DOHH2 (cell line): Measurements from ENCODE around the gene RAP1GAP.

Source experiments
- H3F3A ChIP-seq: fragments of 200-600 bp; sonication (generic), shearing (Covaris generic); 2 replicates; pipeline ENCODE4 v1.6.0; 2016; ENCODE audit warnings: antibody characterized with exemption, mild to moderate bottlenecking; ENCODE audit not compliant: control insufficient read depth, insufficient read depth
- H3K27ac ChIP-seq: fragments of 200-600 bp; sonication (generic); 2 replicates; pipeline ENCODE4 v1.5.1; 2014; ENCODE audit warnings: low read depth, mild to moderate bottlenecking, low read length, moderate library complexity
- H3K27me3 ChIP-seq: fragments of 200-600 bp; sonication (generic); 2 replicates; pipeline ENCODE4 v1.6.1; 2014; ENCODE audit warnings: mild to moderate bottlenecking, low read length, mixed read lengths; ENCODE audit not compliant: control insufficient read depth
- H3K36me3 ChIP-seq: fragments of 200-600 bp; sonication (generic); 2 replicates; pipeline ENCODE4 v1.6.1; 2014; ENCODE audit warnings: mild to moderate bottlenecking, low read length, moderate library complexity, mixed read lengths; ENCODE audit not compliant: control insufficient read depth
- H3K4me1 ChIP-seq: fragments of 200-600 bp; sonication (generic); 2 replicates; pipeline ENCODE4 v1.6.1; 2014; ENCODE audit warnings: mild to moderate bottlenecking, low read length, mixed read lengths; ENCODE audit not compliant: control insufficient read depth
- H3K4me2 ChIP-seq: fragments of 200-600 bp; sonication (generic); 2 replicates; pipeline ENCODE4 v1.6.0; 2014; ENCODE audit warnings: mild to moderate bottlenecking, low read length, moderate library complexity
- H3K4me3 ChIP-seq: fragments of 200-600 bp; sonication (generic); 2 replicates; pipeline ENCODE4 v1.5.1; 2014; ENCODE audit warnings: mild to moderate bottlenecking, low read length, mixed read lengths
- H3K79me2 ChIP-seq: fragments of 200-600 bp; sonication (generic); 2 replicates; pipeline ENCODE4 v1.6.1; 2014; ENCODE audit warnings: mild to moderate bottlenecking, low read length, mixed read lengths; ENCODE audit not compliant: control insufficient read depth
- H3K9me2 ChIP-seq: fragments of 200-600 bp; sonication (generic); replicated peaks from 2 replicates; pipeline ENCODE4 v1.6.1; 2014; ENCODE audit warnings: mild to moderate bottlenecking, low read length, mixed read lengths; ENCODE audit not compliant: control insufficient read depth
- H3K9me3 ChIP-seq: fragments of 200-600 bp; sonication (generic); 2 replicates; pipeline ENCODE4 v1.6.1; 2014; ENCODE audit warnings: antibody characterized with exemption, low read length, mixed read lengths; ENCODE audit not compliant: control insufficient read depth, insufficient read depth
- H4K20me1 ChIP-seq: fragments of 200-600 bp; sonication (generic); 2 replicates; pipeline ENCODE4 v1.6.0; 2014; ENCODE audit warnings: low read depth, mild to moderate bottlenecking, antibody characterized with exemption, low read length, moderate library complexity; ENCODE audit not compliant: control insufficient read depth, insufficient read depth
- EZH2phosphoT487 ChIP-seq: fragments of 200-600 bp; sonication (generic); IDR thresholded peaks from 2 replicates; pipeline ENCODE4 v1.6.1; 2017; ENCODE audit warnings: borderline replicate concordance, mild to moderate bottlenecking, antibody characterized with exemption, low read length, moderate library complexity, mixed read lengths
- TF ChIP-seq, protein P1 (sequence below): fragments of 200-600 bp; sonication (generic); IDR thresholded peaks from one replicate; pipeline ENCODE4 v1.5.1; 2014; ENCODE audit warnings: antibody characterized with exemption, mild to moderate bottlenecking, low read depth, low read length; ENCODE audit not compliant: poor library complexity, severe bottlenecking

The RAP1GAP gene

DNA sequence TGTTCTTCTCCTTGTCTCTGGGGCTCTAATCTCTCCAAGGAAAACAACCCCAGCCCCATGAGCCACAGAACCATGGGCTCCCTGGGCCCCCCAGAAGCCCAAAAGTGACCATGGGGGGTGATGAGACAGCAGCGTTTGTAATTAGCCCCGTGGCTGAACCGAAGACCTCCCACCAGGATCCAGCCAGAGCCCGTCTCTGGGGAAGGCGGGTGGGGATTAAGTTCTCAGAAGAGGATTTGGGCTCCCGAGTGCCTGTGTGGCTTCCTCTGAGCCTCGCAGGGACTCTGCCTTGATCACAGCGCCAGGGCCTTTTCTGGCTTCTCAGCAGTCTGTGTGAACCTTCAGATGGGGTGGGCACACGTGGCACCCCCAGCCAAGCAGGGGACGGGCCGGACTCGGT is 82.9 kb downstream of the RAP1GAP start:
- Histone ChIP-seq H3K9me3 (no peaks in the 10 kb centered on the region), H4K20me1 (no peaks in the 10 kb centered on the region), H3K4me2 (no peak overlapping the region), H3K27me3 (no peaks in the 10 kb centered on the region), H3K27ac (no peak overlapping the region), H3K4me3 (no peak overlapping the region), H3K79me2 (no peaks in the 10 kb centered on the region), H3K36me3 (no peaks in the 10 kb centered on the region), H3K9me2 (no peaks in the 10 kb centered on the region), H3F3A (no peaks in the 10 kb centered on the region), H3K4me1 (no peaks in the 10 kb centered on the region)
- no peak for TF ChIP-seq EZH2phosphoT487
- TF ChIP-seq, protein P1, sequence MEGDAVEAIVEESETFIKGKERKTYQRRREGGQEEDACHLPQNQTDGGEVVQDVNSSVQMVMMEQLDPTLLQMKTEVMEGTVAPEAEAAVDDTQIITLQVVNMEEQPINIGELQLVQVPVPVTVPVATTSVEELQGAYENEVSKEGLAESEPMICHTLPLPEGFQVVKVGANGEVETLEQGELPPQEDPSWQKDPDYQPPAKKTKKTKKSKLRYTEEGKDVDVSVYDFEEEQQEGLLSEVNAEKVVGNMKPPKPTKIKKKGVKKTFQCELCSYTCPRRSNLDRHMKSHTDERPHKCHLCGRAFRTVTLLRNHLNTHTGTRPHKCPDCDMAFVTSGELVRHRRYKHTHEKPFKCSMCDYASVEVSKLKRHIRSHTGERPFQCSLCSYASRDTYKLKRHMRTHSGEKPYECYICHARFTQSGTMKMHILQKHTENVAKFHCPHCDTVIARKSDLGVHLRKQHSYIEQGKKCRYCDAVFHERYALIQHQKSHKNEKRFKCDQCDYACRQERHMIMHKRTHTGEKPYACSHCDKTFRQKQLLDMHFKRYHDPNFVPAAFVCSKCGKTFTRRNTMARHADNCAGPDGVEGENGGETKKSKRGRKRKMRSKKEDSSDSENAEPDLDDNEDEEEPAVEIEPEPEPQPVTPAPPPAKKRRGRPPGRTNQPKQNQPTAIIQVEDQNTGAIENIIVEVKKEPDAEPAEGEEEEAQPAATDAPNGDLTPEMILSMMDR: no peak

DNA sequence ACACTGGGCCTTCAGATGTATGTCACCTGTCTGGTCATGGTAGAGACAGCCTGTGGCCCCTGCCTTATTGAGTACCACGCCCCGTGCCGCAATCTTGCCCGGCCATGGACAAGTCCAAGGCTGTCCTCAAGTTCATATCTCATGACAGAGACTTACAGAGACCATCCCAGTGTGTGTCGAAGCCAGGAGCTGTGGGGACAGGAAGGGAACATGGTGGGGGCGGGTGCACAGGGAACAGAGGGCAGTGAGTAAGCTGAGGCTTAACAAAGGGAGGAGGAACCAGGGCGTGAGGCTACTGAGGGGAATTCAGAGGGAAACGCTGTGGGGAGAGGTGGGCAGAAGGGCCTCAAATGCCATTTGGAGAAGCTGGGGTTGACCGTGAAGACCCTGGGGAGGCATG is 84.1 kb downstream of the RAP1GAP start:
- H3K36me3 ChIP-seq: no peaks in the 10 kb centered on the region
- no peak overlapping the region for H3K4me2 ChIP-seq
- H3K4me3 ChIP-seq: no peak overlapping the region
- no peaks in the 10 kb centered on the region for H3K9me2 ChIP-seq
- no peaks in the 10 kb centered on the region for H3K79me2 ChIP-seq
- H3K4me1 ChIP-seq: no peaks in the 10 kb centered on the region
- TF ChIP-seq EZH2phosphoT487: no peak
- TF ChIP-seq, protein P1: no peak
- H3K9me3 ChIP-seq: no peaks in the 10 kb centered on the region
- H3K27me3 ChIP-seq: no peaks in the 10 kb centered on the region
- no peak overlapping the region for H3K27ac ChIP-seq
- no peaks in the 10 kb centered on the region for H4K20me1 ChIP-seq
- no peaks in the 10 kb centered on the region for H3F3A ChIP-seq

DNA sequence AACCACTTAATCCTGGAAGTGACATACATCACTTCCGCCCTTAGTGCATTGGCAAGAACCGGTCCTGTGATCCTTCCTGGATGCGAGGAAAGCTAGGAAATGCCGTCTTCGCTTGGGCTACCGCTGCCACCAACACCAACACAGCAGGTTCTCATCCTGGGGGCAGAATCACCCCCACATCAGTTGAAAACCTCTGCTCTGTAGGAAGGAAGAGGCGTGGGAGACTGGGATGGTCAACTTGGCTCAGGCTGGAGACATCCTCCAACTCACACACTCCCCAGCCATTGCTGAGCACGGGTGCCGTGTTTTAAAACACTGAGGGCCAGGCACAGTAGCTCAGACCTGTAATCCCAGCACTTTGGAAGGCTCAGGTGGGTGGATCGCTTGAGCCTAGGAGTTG is 85.1 kb downstream of the RAP1GAP start:
- Histone ChIP-seq H4K20me1 (no peaks in the 10 kb centered on the region), H3K4me3 (no peak overlapping the region), H3F3A (no peaks in the 10 kb centered on the region), H3K4me1 (no peaks in the 10 kb centered on the region), H3K79me2 (no peaks in the 10 kb centered on the region), H3K36me3 (no peaks in the 10 kb centered on the region), H3K9me2 (no peaks in the 10 kb centered on the region), H3K9me3 (no peaks in the 10 kb centered on the region), H3K27ac (no peak overlapping the region), H3K4me2 (no peak overlapping the region), H3K27me3 (no peaks in the 10 kb centered on the region)
- TF ChIP-seq, protein P1: no peak
- TF ChIP-seq EZH2phosphoT487: no peak

DNA sequence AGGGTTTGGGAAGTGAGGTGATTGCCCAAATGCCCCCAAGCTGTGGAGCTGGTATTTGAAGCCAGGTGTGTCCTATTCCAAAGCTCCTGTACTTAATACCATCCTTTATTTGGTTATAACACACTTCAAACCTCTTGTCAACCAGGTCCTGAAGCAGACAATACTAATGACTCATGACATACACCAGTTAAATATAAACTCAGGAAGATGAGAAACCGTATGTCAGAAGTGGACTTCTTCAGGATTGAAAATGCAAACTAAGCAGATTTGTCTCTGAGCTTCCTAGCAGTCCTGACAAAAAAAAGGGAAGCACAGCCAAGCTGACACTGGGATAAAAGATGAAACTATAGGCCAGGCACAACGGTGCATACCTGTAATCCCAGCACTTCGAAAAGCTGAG is 89.4 kb downstream of the RAP1GAP start:
- H3K9me3 ChIP-seq: no peaks in the 10 kb centered on the region
- no peak overlapping the region for H3K4me3 ChIP-seq
- H3K79me2 ChIP-seq: no peaks in the 10 kb centered on the region
- TF ChIP-seq, protein P1: no peak
- TF ChIP-seq EZH2phosphoT487: no peak
- H3K4me1 ChIP-seq: no peaks in the 10 kb centered on the region
- no peaks in the 10 kb centered on the region for H3K36me3 ChIP-seq
- H3K27ac ChIP-seq: no peak overlapping the region
- H3K4me2 ChIP-seq: no peak overlapping the region
- H3K27me3 ChIP-seq: no peaks in the 10 kb centered on the region
- H4K20me1 ChIP-seq: no peaks in the 10 kb centered on the region
- no peaks in the 10 kb centered on the region for H3F3A ChIP-seq
- no peaks in the 10 kb centered on the region for H3K9me2 ChIP-seq
